Spleen (tissue), 7 donors: ENCODE measurements around the gene TJP3.
"Not testable (repeated sequence)": the region's sequence is repeated elsewhere in the genome, so short reads cannot be mapped to it uniquely, and the experiment has no call there.

Experiments
- POLR2AphosphoS5 ChIP-seq, 3 donors: sonication (generic); formaldehyde crosslinking; IDR thresholded peaks; one replicate each; pipeline ENCODE4 v1.5.1; 2017; ENCODE audit warnings: antibody characterized with exemption in 3 of 3
- TF ChIP-seq, protein P1 (sequence below), 11 experiments: fragments of 200-600 bp in 7 of 11; fragments of 450-650 bp in 4 of 11; sonication (generic) in 4 of 11; IDR thresholded peaks in 8 of 11; conservative IDR thresholded peaks in 3 of 11; 1 replicate in 7 of 11; 2 replicates in 4 of 11; pipeline versions ENCODE4 v1.4.0 to v1.8.0; 2016 to 2021; ENCODE audit warnings: antibody characterized with exemption in 11 of 11, inconsistent platforms in 4 of 11, mild to moderate bottlenecking in 1 of 11
- donor health status: DM: no; HTN: no; CAD: no; lungs with moderate emphysema.
- donor health status: DM: no; HTN: no; CAD: no.
- donor health status: DM: no; HTN: no; CAD: no.

GRCh38 chr19:3765757-3766156 lies 57.6 kb downstream of the TJP3 start:
- TF ChIP-seq, protein P1, sequence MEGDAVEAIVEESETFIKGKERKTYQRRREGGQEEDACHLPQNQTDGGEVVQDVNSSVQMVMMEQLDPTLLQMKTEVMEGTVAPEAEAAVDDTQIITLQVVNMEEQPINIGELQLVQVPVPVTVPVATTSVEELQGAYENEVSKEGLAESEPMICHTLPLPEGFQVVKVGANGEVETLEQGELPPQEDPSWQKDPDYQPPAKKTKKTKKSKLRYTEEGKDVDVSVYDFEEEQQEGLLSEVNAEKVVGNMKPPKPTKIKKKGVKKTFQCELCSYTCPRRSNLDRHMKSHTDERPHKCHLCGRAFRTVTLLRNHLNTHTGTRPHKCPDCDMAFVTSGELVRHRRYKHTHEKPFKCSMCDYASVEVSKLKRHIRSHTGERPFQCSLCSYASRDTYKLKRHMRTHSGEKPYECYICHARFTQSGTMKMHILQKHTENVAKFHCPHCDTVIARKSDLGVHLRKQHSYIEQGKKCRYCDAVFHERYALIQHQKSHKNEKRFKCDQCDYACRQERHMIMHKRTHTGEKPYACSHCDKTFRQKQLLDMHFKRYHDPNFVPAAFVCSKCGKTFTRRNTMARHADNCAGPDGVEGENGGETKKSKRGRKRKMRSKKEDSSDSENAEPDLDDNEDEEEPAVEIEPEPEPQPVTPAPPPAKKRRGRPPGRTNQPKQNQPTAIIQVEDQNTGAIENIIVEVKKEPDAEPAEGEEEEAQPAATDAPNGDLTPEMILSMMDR (IDR thresholded peaks at IDR 0.05 in 8 of 11, conservative IDR thresholded peaks at IDR 0.05 in 3 of 11), result not testable (repeated sequence)
- not testable (repeated sequence) for TF ChIP-seq POLR2AphosphoS5 (IDR thresholded peaks at IDR 0.05)
